ENCODE data around the gene ZNF283. TPM values are rescaled to one million over a fixed set of nuclear protein-coding genes. Genes with fewer than 3 reads are reported as not detected.

The ZNF283 gene
- total and polyA plus RNA-seq, 2 of the 13 experiments (the other 11 are each of a cell fraction or from before 2014, with no cell fraction given): 2.0 to 11.1 TPM

Other genes with a start within 250 kb of the ZNF283 start
- gene IRGQ, start 231.2 kb upstream of the ZNF283 start, total RNA-seq (2016; rRNA removed; fragmentation: Illumina TruSeq; extraction: Trizol): 12.4 and 16.5 TPM in 2 replicates
- 11.4 and 11.6 TPM in 2 replicates for gene IRGQ, start 231.2 kb upstream of the ZNF283 start, polyA plus RNA-seq (2011; rRNA removed)
- gene ZNF576, start 230.7 kb upstream of the ZNF283 start, total RNA-seq (2016; rRNA removed; fragmentation: Illumina TruSeq; extraction: Trizol): 9.6 and 10.9 TPM in 2 replicates
- gene ZNF576, start 230.7 kb upstream of the ZNF283 start, polyA plus RNA-seq (2011; rRNA removed): 7.2 and 10.2 TPM in 2 replicates
- gene SRRM5, start 215.2 kb upstream of the ZNF283 start, total RNA-seq (2016; rRNA removed; fragmentation: Illumina TruSeq; extraction: Trizol): 0.11 TPM in 1 of 2 replicates, not detected in the other
- 0.16 TPM in 2 replicates for gene SRRM5, start 215.2 kb upstream of the ZNF283 start, polyA plus RNA-seq (2011; rRNA removed)
- gene ZNF428, start 207.7 kb upstream of the ZNF283 start, total RNA-seq (2016; rRNA removed; fragmentation: Illumina TruSeq; extraction: Trizol): 24.0 and 26.9 TPM in 2 replicates
- gene ZNF428, start 207.7 kb upstream of the ZNF283 start, polyA plus RNA-seq (2011; rRNA removed): 10.4 and 11.5 TPM in 2 replicates
- 6.4 and 16.0 TPM in 2 replicates for gene CADM4, start 187.5 kb upstream of the ZNF283 start, total RNA-seq (2016; rRNA removed; fragmentation: Illumina TruSeq; extraction: Trizol)
- 8.5 and 15.4 TPM in 2 replicates for gene CADM4, start 187.5 kb upstream of the ZNF283 start, polyA plus RNA-seq (2011; rRNA removed)
- gene PLAUR, start 157.2 kb upstream of the ZNF283 start, total RNA-seq (2016; rRNA removed; fragmentation: Illumina TruSeq; extraction: Trizol): 2.2 and 2.5 TPM in 2 replicates
- 2.9 and 3.9 TPM in 2 replicates for gene PLAUR, start 157.2 kb upstream of the ZNF283 start, polyA plus RNA-seq (2011; rRNA removed)
- gene IRGC, start 111.2 kb upstream of the ZNF283 start, total RNA-seq (2016; rRNA removed; fragmentation: Illumina TruSeq; extraction: Trizol): not detected in 2 replicates
- not detected in 2 replicates for gene IRGC, start 111.2 kb upstream of the ZNF283 start, polyA plus RNA-seq (2011; rRNA removed)
- gene SMG9, start 72.4 kb upstream of the ZNF283 start, total RNA-seq (2016; rRNA removed; fragmentation: Illumina TruSeq; extraction: Trizol): 9.6 and 18.7 TPM in 2 replicates
- 16.1 and 16.7 TPM in 2 replicates for gene SMG9, start 72.4 kb upstream of the ZNF283 start, polyA plus RNA-seq (2011; rRNA removed)
- gene KCNN4, start 46.3 kb upstream of the ZNF283 start, total RNA-seq (2016; rRNA removed; fragmentation: Illumina TruSeq; extraction: Trizol): 0.13 TPM in 1 of 2 replicates, not detected in the other
- gene KCNN4, start 46.3 kb upstream of the ZNF283 start, polyA plus RNA-seq (2011; rRNA removed): 0.25 and 0.60 TPM in 2 replicates
- not detected in 2 replicates for gene LYPD5, start 24.9 kb upstream of the ZNF283 start, total RNA-seq (2016; rRNA removed; fragmentation: Illumina TruSeq; extraction: Trizol)
- gene LYPD5, start 24.9 kb upstream of the ZNF283 start, polyA plus RNA-seq (2011; rRNA removed): not detected in 2 replicates
- 1.2 and 2.6 TPM in 2 replicates for gene ZNF404, start 56.6 kb downstream of the ZNF283 start, total RNA-seq (2016; rRNA removed; fragmentation: Illumina TruSeq; extraction: Trizol)
- gene ZNF404, start 56.6 kb downstream of the ZNF283 start, polyA plus RNA-seq (2011; rRNA removed): 0.61 and 1.0 TPM in 2 replicates
- 11.3 and 13.0 TPM in 2 replicates for gene ZNF45, start 108.0 kb downstream of the ZNF283 start, total RNA-seq (2016; rRNA removed; fragmentation: Illumina TruSeq; extraction: Trizol)
- 2.4 and 2.8 TPM in 2 replicates for gene ZNF45, start 108.0 kb downstream of the ZNF283 start, polyA plus RNA-seq (2011; rRNA removed)
- 3.4 and 4.5 TPM in 2 replicates for gene ZNF221, start 123.9 kb downstream of the ZNF283 start, total RNA-seq (2016; rRNA removed; fragmentation: Illumina TruSeq; extraction: Trizol)
- 0.40 and 0.48 TPM in 2 replicates for gene ZNF221, start 123.9 kb downstream of the ZNF283 start, polyA plus RNA-seq (2011; rRNA removed)
- 2.8 and 3.6 TPM in 2 replicates for gene ZNF155, start 156.9 kb downstream of the ZNF283 start, total RNA-seq (2016; rRNA removed; fragmentation: Illumina TruSeq; extraction: Trizol)
- 2.3 and 2.5 TPM in 2 replicates for gene ZNF155, start 156.9 kb downstream of the ZNF283 start, polyA plus RNA-seq (2011; rRNA removed)
- 5.5 and 6.0 TPM in 2 replicates for gene ZNF230, start 175.6 kb downstream of the ZNF283 start, total RNA-seq (2016; rRNA removed; fragmentation: Illumina TruSeq; extraction: Trizol)
- 2.4 TPM in 2 replicates for gene ZNF230, start 175.6 kb downstream of the ZNF283 start, polyA plus RNA-seq (2011; rRNA removed)
- 6.1 and 6.2 TPM in 2 replicates for gene ZNF222, start 198.1 kb downstream of the ZNF283 start, total RNA-seq (2016; rRNA removed; fragmentation: Illumina TruSeq; extraction: Trizol)
- 2.2 TPM in 2 replicates for gene ZNF222, start 198.1 kb downstream of the ZNF283 start, polyA plus RNA-seq (2011; rRNA removed)
- 4.8 and 5.6 TPM in 2 replicates for gene ZNF223, start 224.7 kb downstream of the ZNF283 start, total RNA-seq (2016; rRNA removed; fragmentation: Illumina TruSeq; extraction: Trizol)
- gene ZNF223, start 224.7 kb downstream of the ZNF283 start, polyA plus RNA-seq (2011; rRNA removed): 2.0 and 2.2 TPM in 2 replicates
- gene ZNF284, start 244.8 kb downstream of the ZNF283 start, total RNA-seq (2016; rRNA removed; fragmentation: Illumina TruSeq; extraction: Trizol): 2.3 and 3.2 TPM in 2 replicates
- 1.2 and 1.7 TPM in 2 replicates for gene ZNF284, start 244.8 kb downstream of the ZNF283 start, polyA plus RNA-seq (2011; rRNA removed)

Measured in HepG2 (cell line).